Measurements from ENCODE around the gene SLC8A1. TPM values are rescaled to one million over a fixed set of nuclear protein-coding genes. Genes with fewer than 3 reads are reported as not detected.

SLC8A1 gene
- total and polyA plus RNA-seq, 3 donors from 2014 or later: 1.4 to 3.6 (median 3.2) TPM

- Histone ChIP-seq H3K9me3 (no peaks in the 10 kb centered on the region), H3K27me3 (no peaks in the 10 kb centered on the region), H3K4me1 (no peaks in the 10 kb centered on the region), H3K36me3 (ENCODE audit: low read depth, missing control alignments) (no peaks in the 10 kb centered on the region), H3K27ac (no peak overlapping the region), H3K4me3 (no peak overlapping the region)
- intact Hi-C loops (cut with DNase I; ENCODE audit: low total_unique reads): no loop called here
- DNase-seq: no peak
- 89 to 91% methylated on average over 6 of the region's 6 CpGs for whole genome bisulfite sequencing, 2 donors
- TF ChIP-seq POLR2A (IDR thresholded peaks at IDR 0.05) (no peak), CTCF (IDR thresholded peaks at IDR 0.05) (no peak)
Measured at GRCh38 chr2:40102447-40102846, 349.4 kb downstream of the SLC8A1 start.

- H3K36me3 ChIP-seq (ENCODE audit: low read depth, missing control alignments): no peaks in the 10 kb centered on the region
- no peak overlapping the region for H3K27ac ChIP-seq
- no peaks in the 10 kb centered on the region for H3K9me3 ChIP-seq
- intact Hi-C loops (cut with DNase I; ENCODE audit: low total_unique reads): no loop called here
- TF ChIP-seq POLR2A (IDR thresholded peaks at IDR 0.05) (no peak), CTCF (IDR thresholded peaks at IDR 0.05) (no peak)
- no peak for DNase-seq
- no peak overlapping the region for H3K4me3 ChIP-seq
- WGBS, 2 donors: 0 to 18% methylated on average over 1 of the region's 1 CpG
- H3K4me1 ChIP-seq: no peaks in the 10 kb centered on the region
- no peaks in the 10 kb centered on the region for H3K27me3 ChIP-seq
Measured at GRCh38 chr2:40101131-40101575, 350.7 kb downstream of the SLC8A1 start.

GRCh38 chr2:40100676-40101075 is 351.2 kb downstream of the SLC8A1 start:
- intact Hi-C loops (cut with DNase I; ENCODE audit: low total_unique reads): no loop called here
- TF ChIP-seq CTCF (IDR thresholded peaks at IDR 0.05) (no peak), POLR2A (IDR thresholded peaks at IDR 0.05) (no peak)
- H3K27ac ChIP-seq: no peak overlapping the region

GRCh38 chr2:40098786-40099470 is 353.0 kb downstream of the SLC8A1 start:
- intact Hi-C loops (cut with DNase I; ENCODE audit: low total_unique reads): no loop called here
- no peak overlapping the region for H3K27ac ChIP-seq
- TF ChIP-seq POLR2A (IDR thresholded peaks at IDR 0.05) (no peak), CTCF (IDR thresholded peaks at IDR 0.05) (no peak)
- H3K9me3 ChIP-seq: no peaks in the 10 kb centered on the region
- no peak for DNase-seq
- 92 to 94% methylated on average over 9 of the region's 9 CpGs for WGBS, 2 donors
- no peaks in the 10 kb centered on the region for H3K36me3 ChIP-seq (ENCODE audit: low read depth, missing control alignments)
- no peaks in the 10 kb centered on the region for H3K4me1 ChIP-seq
- no peak overlapping the region for H3K4me3 ChIP-seq
- no peaks in the 10 kb centered on the region for H3K27me3 ChIP-seq

More at GRCh38 chr2:40100676-40101075, 351.2 kb downstream of the SLC8A1 start:
- Histone ChIP-seq H3K36me3 (ENCODE audit: low read depth, missing control alignments) (no peaks in the 10 kb centered on the region), H3K27me3 (no peaks in the 10 kb centered on the region), H3K9me3 (no peaks in the 10 kb centered on the region), H3K4me1 (no peaks in the 10 kb centered on the region), H3K4me3 (no peak overlapping the region)
- no peak for DNase-seq
- 86 to 96% methylated on average over 3 of the region's 3 CpGs for WGBS, 2 donors

Measured in testis (tissue), 3 donors.